Measurements from ENCODE around the gene SMURF2. TPM values are rescaled to one million over a fixed set of nuclear protein-coding genes. Genes with fewer than 3 reads are reported as not detected.

SMURF2 gene
- total RNA-seq, 1 experiment from 2014 or later, result 76.6 TPM

GRCh38 chr17:64591944-64592343, 70.2 kb downstream of the SMURF2 start:
- Histone ChIP-seq H3K9me2 (replicated peaks; ENCODE audit: low read length) (no peaks in the 10 kb centered on the region), H4K20me1 (ENCODE audit: low read length) (peaks cover 21% of the 10 kb centered on the region; the same call in 1 of the 2 replicates), H3K4me2 (ENCODE audit: low read length) (no peak overlapping the region), H2AFZ (ENCODE audit: low read length) (no peak overlapping the region), H3K27ac (ENCODE audit: low read length) (no peak overlapping the region), H3K9me3 (ENCODE audit: low read length) (no peaks in the 10 kb centered on the region), H3K4me3 (ENCODE audit: low read length) (no peak overlapping the region), H3K36me3 (ENCODE audit: low read depth, low read length) (peaks cover 73% of the 10 kb centered on the region), H3F3A (ENCODE audit: low read length, unreplicated experiment) (peaks cover 8% of the 10 kb centered on the region), H3K9ac (ENCODE audit: low read length) (no peak overlapping the region), H3K4me1 (ENCODE audit: insufficient read depth, low read length) (no peaks in the 10 kb centered on the region), H3K79me2 (ENCODE audit: low read length) (peaks cover 54% of the 10 kb centered on the region), H3K27me3 (ENCODE audit: low read length) (no peaks in the 10 kb centered on the region)
- no peak for ATAC-seq
- ChIA-PET POLR2A (ENCODE audit: unreplicated experiment) (no interaction called here), CTCF (no interaction called here)
- no peak for DNase-seq
- no TSS peak for BruUV-seq (replicated peaks)
- TF ChIP-seq CTCF (conservative IDR thresholded peaks at IDR 0.05; ENCODE audit: low read depth, low read length) (no peak), EZH2phosphoT487 (IDR thresholded peaks at IDR 0.05; ENCODE audit: borderline replicate concordance, low read length) (no peak), EZH2 (IDR thresholded peaks at IDR 0.05; ENCODE audit: low read length, unreplicated experiment) (no peak)
- intact Hi-C loops (cut with micrococcal nuclease), result no loop called here

GRCh38 chr17:64585146-64585545, 77.0 kb downstream of the SMURF2 start:
- TF ChIP-seq CTCF (conservative IDR thresholded peaks at IDR 0.05; ENCODE audit: low read depth, low read length), result no peak
- TF ChIP-seq EZH2phosphoT487 (IDR thresholded peaks at IDR 0.05; ENCODE audit: borderline replicate concordance, low read length), result no peak
- no peak for TF ChIP-seq EZH2 (IDR thresholded peaks at IDR 0.05; ENCODE audit: low read length, unreplicated experiment)
- no peaks in the 10 kb centered on the region for H3K9me3 ChIP-seq (ENCODE audit: low read length)
- no peak overlapping the region for H3K27ac ChIP-seq (ENCODE audit: low read length)
- H3F3A ChIP-seq (ENCODE audit: low read length, unreplicated experiment), result peaks cover 16% of the 10 kb centered on the region
- no peak overlapping the region for H3K4me2 ChIP-seq (ENCODE audit: low read length)
- H3K4me3 ChIP-seq (ENCODE audit: low read length), result no peak overlapping the region
- no peaks in the 10 kb centered on the region for H3K9me2 ChIP-seq (replicated peaks; ENCODE audit: low read length)
- peaks cover 51% of the 10 kb centered on the region for H3K36me3 ChIP-seq (ENCODE audit: low read depth, low read length)
- POLR2A ChIA-PET (ENCODE audit: unreplicated experiment), result no interaction called here
- H2AFZ ChIP-seq (ENCODE audit: low read length), result no peak overlapping the region
- H3K9ac ChIP-seq (ENCODE audit: low read length), result no peak overlapping the region
- intact Hi-C loops (cut with micrococcal nuclease), result no loop called here
- peaks cover 22% of the 10 kb centered on the region for H3K4me1 ChIP-seq (ENCODE audit: insufficient read depth, low read length)
- H3K27me3 ChIP-seq (ENCODE audit: low read length), result no peaks in the 10 kb centered on the region
- no TSS peak for BruUV-seq (replicated peaks)
- peak; percentile 65 for ATAC-seq
- CTCF ChIA-PET, result no interaction called here
- peaks cover 22% of the 10 kb centered on the region; the same call in 1 of the 2 replicates for H4K20me1 ChIP-seq (ENCODE audit: low read length)
- peaks cover 12% of the 10 kb centered on the region; the same call in 1 of the 2 replicates for H3K79me2 ChIP-seq (ENCODE audit: low read length)
- DNase-seq, result peak; percentile 52

- peak overlapping the region; percentile 19; the same call in 1 of the 2 replicates for H3K27ac ChIP-seq (ENCODE audit: low read length)
- no peaks in the 10 kb centered on the region for H3K9me3 ChIP-seq (ENCODE audit: low read length)
- peaks cover 22% of the 10 kb centered on the region for H3K4me1 ChIP-seq (ENCODE audit: insufficient read depth, low read length)
- POLR2A ChIA-PET (ENCODE audit: unreplicated experiment), result interaction anchor here (0.6 kb wide), 1 partner anchor 54 kb away, joined by 3 read pairs; no protein-coding TSS in a partner anchor
- TF ChIP-seq EZH2 (IDR thresholded peaks at IDR 0.05; ENCODE audit: low read length, unreplicated experiment) (no peak), CTCF (conservative IDR thresholded peaks at IDR 0.05; ENCODE audit: low read depth, low read length) (no peak), EZH2phosphoT487 (IDR thresholded peaks at IDR 0.05; ENCODE audit: borderline replicate concordance, low read length) (no peak)
- peaks cover 25% of the 10 kb centered on the region; the same call in 1 of the 2 replicates for H4K20me1 ChIP-seq (ENCODE audit: low read length)
- no peak overlapping the region for H2AFZ ChIP-seq (ENCODE audit: low read length)
- H3K36me3 ChIP-seq (ENCODE audit: low read depth, low read length), result peaks cover 59% of the 10 kb centered on the region
- no peaks in the 10 kb centered on the region for H3K27me3 ChIP-seq (ENCODE audit: low read length)
- peak; percentile 76 for DNase-seq
- intact Hi-C loops (cut with micrococcal nuclease), result loop anchor here (5.0 kb wide), 1 partner anchor 64 kb away; no protein-coding TSS in a partner anchor
- peak; percentile 68 for ATAC-seq
- H3K9me2 ChIP-seq (replicated peaks; ENCODE audit: low read length), result no peaks in the 10 kb centered on the region
- H3K79me2 ChIP-seq (ENCODE audit: low read length), result peaks cover 12% of the 10 kb centered on the region
- no peak overlapping the region for H3K4me3 ChIP-seq (ENCODE audit: low read length)
- BruUV-seq (replicated peaks), result no TSS peak
- CTCF ChIA-PET, result interaction anchor here (0.6 kb wide), 1 partner anchor 20 kb away, joined by 3 read pairs; no protein-coding TSS in a partner anchor
- H3F3A ChIP-seq (ENCODE audit: low read length, unreplicated experiment), result peaks cover 21% of the 10 kb centered on the region
- no peak overlapping the region for H3K9ac ChIP-seq (ENCODE audit: low read length)
- H3K4me2 ChIP-seq (ENCODE audit: low read length), result no peak overlapping the region
These were observed 79.1 kb downstream of the SMURF2 start for GRCh38 chr17:64583038-64583437.
